Erythroblast (primary cell): Measurements from ENCODE around the gene RPS15.

Experiments
- GATA1 ChIP-seq: IDR thresholded peaks from 2 replicates; pipeline ENCODE4 v1.6.1; 2011; ENCODE audit warnings: low read depth, mild to moderate bottlenecking, control low read depth, low read length, moderate library complexity
- POLR2A ChIP-seq: IDR thresholded peaks from 2 replicates; pipeline ENCODE4 v1.6.1; 2011; ENCODE audit warnings: mild to moderate bottlenecking, low read length

GRCh38 chr19:1438933-1439354 lies 748 bp downstream of the RPS15 start:
- no peak for TF ChIP-seq POLR2A
- TF ChIP-seq GATA1, result no peak
